H9 (cell line): ENCODE measurements around the gene KIAA0825. TPM values are rescaled to one million over a fixed set of nuclear protein-coding genes. Genes with fewer than 3 reads are reported as not detected.

Source experiments
- DNase-seq: peaks from one replicate; pipeline ENCODE4 v3.0.0-alpha.2; 2017
- H2AFZ ChIP-seq: one replicate; pipeline ENCODE4 v1.6.1; 2013; ENCODE audit warnings: mild to moderate bottlenecking, low read length, control low read depth, moderate library complexity
- H2AK5ac ChIP-seq: 2 replicates; pipeline ENCODE4 v1.6.1; 2013; ENCODE audit warnings: low read length, control low read depth, mixed read lengths; ENCODE audit not compliant: insufficient read length
- H2BK120ac ChIP-seq: one replicate; pipeline ENCODE4 v1.6.1; 2013; ENCODE audit warnings: low read depth, mild to moderate bottlenecking, low read length, control low read depth, inconsistent platforms; ENCODE audit not compliant: poor library complexity, severe bottlenecking
- H2BK12ac ChIP-seq: 2 replicates; pipeline ENCODE4 v1.6.1; 2013; ENCODE audit warnings: low read length, control low read depth, mixed read lengths, low read depth; ENCODE audit not compliant: insufficient read length
- H2BK15ac ChIP-seq: 2 replicates; pipeline ENCODE4 v1.6.1; 2013; ENCODE audit warnings: low read depth, low read length, control low read depth
- H2BK20ac ChIP-seq: one replicate; pipeline ENCODE4 v1.6.1; 2013; ENCODE audit warnings: low read depth, mild to moderate bottlenecking, low read length, control low read depth, inconsistent platforms; ENCODE audit not compliant: poor library complexity, severe bottlenecking
- H2BK5ac ChIP-seq: 2 replicates; pipeline ENCODE4 v1.6.1; 2013; ENCODE audit warnings: low read length, control low read depth, mixed read lengths; ENCODE audit not compliant: insufficient read length
- H3K14ac ChIP-seq: 2 replicates; pipeline ENCODE4 v1.6.1; 2013; ENCODE audit warnings: low read length, control low read depth; ENCODE audit not compliant: insufficient read depth
- H3K18ac ChIP-seq: 2 replicates; pipeline ENCODE4 v1.6.1; 2013; ENCODE audit warnings: low read depth, mild to moderate bottlenecking, mixed read lengths, low read length, control low read depth; ENCODE audit not compliant: insufficient read length
- H3K23ac ChIP-seq: 2 replicates; pipeline ENCODE4 v1.6.1; 2013; ENCODE audit warnings: low read length, control low read depth, mixed read lengths, low read depth; ENCODE audit not compliant: insufficient read length
- H3K23me2 ChIP-seq: 2 replicates; pipeline ENCODE4 v1.6.1; 2013; ENCODE audit warnings: low read depth, mild to moderate bottlenecking, mixed read lengths, low read length, control low read depth; ENCODE audit not compliant: insufficient read length, poor library complexity, severe bottlenecking
- H3K27ac ChIP-seq: 2 replicates; pipeline ENCODE4 v1.5.1; 2013; ENCODE audit warnings: low read length, control low read depth, mixed read lengths, low read depth; ENCODE audit not compliant: insufficient read length
- H3K27me3 ChIP-seq: 2 replicates; pipeline ENCODE4 v1.6.1; 2013; ENCODE audit warnings: low read length, control low read depth, inconsistent platforms; ENCODE audit not compliant: insufficient read depth
- H3K4ac ChIP-seq: 2 replicates; pipeline ENCODE4 v1.6.1; 2013; ENCODE audit warnings: low read depth, mild to moderate bottlenecking, control low read depth, inconsistent platforms, low read length, moderate library complexity
- H3K4me1 ChIP-seq: 2 replicates; pipeline ENCODE4 v1.6.1; 2013; ENCODE audit warnings: low read length, control low read depth, inconsistent platforms; ENCODE audit not compliant: insufficient read depth
- H3K4me2 ChIP-seq: 2 replicates; pipeline ENCODE4 v1.6.1; 2013; ENCODE audit warnings: low read length, control low read depth, mixed read lengths; ENCODE audit not compliant: insufficient read length, insufficient read depth
- H3K56ac ChIP-seq: 2 replicates; pipeline ENCODE4 v1.6.1; 2013; ENCODE audit warnings: low read depth, mild to moderate bottlenecking, mixed read lengths, low read length, control low read depth; ENCODE audit not compliant: insufficient read length
- H3K79me1 ChIP-seq: 2 replicates; pipeline ENCODE4 v1.6.1; 2013; ENCODE audit warnings: low read depth, mild to moderate bottlenecking, moderate library complexity, low read length, control low read depth, inconsistent platforms; ENCODE audit not compliant: insufficient read depth, poor library complexity, severe bottlenecking
- H3K79me2 ChIP-seq: 2 replicates; pipeline ENCODE4 v1.6.1; 2013; ENCODE audit warnings: low read length, control low read depth, inconsistent platforms; ENCODE audit not compliant: insufficient read depth
- H3K9ac ChIP-seq: 2 replicates; pipeline ENCODE4 v1.6.1; 2013; ENCODE audit warnings: low read length, control low read depth, mixed read lengths; ENCODE audit not compliant: insufficient read length; ENCODE audit errors: extremely low read depth
- H3K9me3 ChIP-seq: one replicate; pipeline ENCODE4 v1.6.1; 2013; ENCODE audit warnings: low read depth, low read length, inconsistent platforms; ENCODE audit not compliant: control insufficient read depth
- H3T11ph ChIP-seq: one replicate; pipeline ENCODE4 v1.6.1; 2013; ENCODE audit warnings: mild to moderate bottlenecking, low read length, control low read depth, inconsistent platforms
- H4K20me1 ChIP-seq: one replicate; pipeline ENCODE4 v1.6.1; 2013; ENCODE audit not compliant: control insufficient read depth, insufficient read length, insufficient read depth
- H4K5ac ChIP-seq: 2 replicates; pipeline ENCODE4 v1.6.1; 2013; ENCODE audit warnings: low read depth, mild to moderate bottlenecking, mixed read lengths, low read length, control low read depth; ENCODE audit not compliant: insufficient read length
- H4K8ac ChIP-seq: replicated peaks from 2 replicates; pipeline ENCODE4 v1.6.1; 2013; ENCODE audit warnings: low read length, control low read depth, mixed read lengths, low read depth; ENCODE audit not compliant: insufficient read length
- H4K91ac ChIP-seq: 2 replicates; pipeline ENCODE4 v1.6.1; 2013; ENCODE audit warnings: low read depth, mild to moderate bottlenecking, moderate library complexity, mixed read lengths, low read length, control low read depth; ENCODE audit not compliant: insufficient read length
- H3K27ac Mint-ChIP-seq, 3 experiments: 2 replicates in 2 of 3; 3 replicates in 1 of 3; pipeline ENCODE4 v1.8.0; 2020 to 2021; ENCODE audit warnings: mixed read lengths in 3 of 3, mild to moderate bottlenecking in 1 of 3, moderate library complexity in 1 of 3
- H3K27me3 Mint-ChIP-seq: 2 replicates; pipeline ENCODE4 v1.8.0; 2021; ENCODE audit warnings: low read depth, mild to moderate bottlenecking, moderate library complexity, mixed read lengths
- H3K36me3 Mint-ChIP-seq, 3 experiments: 2 replicates in 2 of 3; 3 replicates in 1 of 3; pipeline ENCODE4 v1.8.0; 2020 to 2021; ENCODE audit warnings: low read depth in 3 of 3, mixed read lengths in 3 of 3; ENCODE audit not compliant: insufficient read depth in 1 of 3
- H3K4me1 Mint-ChIP-seq, 2 experiments: 2 replicates each; pipeline ENCODE4 v1.8.0; 2020; ENCODE audit warnings: mixed read lengths in 2 of 2
- H3K4me3 Mint-ChIP-seq, 2 experiments: 2 replicates in 1 of 2; 3 replicates in 1 of 2; pipeline ENCODE4 v1.8.0; 2020 to 2021; ENCODE audit warnings: mild to moderate bottlenecking in 2 of 2, mixed read lengths in 2 of 2, moderate library complexity in 1 of 2
- H3K9me3 Mint-ChIP-seq, 2 experiments: 2 replicates in 1 of 2; 3 replicates in 1 of 2; pipeline ENCODE4 v1.8.0; 2020; ENCODE audit warnings: mild to moderate bottlenecking in 2 of 2, mixed read lengths in 2 of 2, moderate library complexity in 1 of 2
- WGBS: extraction: QIAGEN DNeasy Blood & Tissue Kit; methylation state at CpG from one replicate; pipeline ENCODE4 v1.1.7; 2013; ENCODE audit warnings: missing lambda C conversion rate, low lambda C conversion rate, mixed read lengths; ENCODE audit not compliant: insufficient read length; ENCODE audit errors: extremely low coverage; 5-methylcytosine and 5-hydroxymethylcytosine counted together
- total RNA-seq: library from RNA; stranded (reverse); gene quantifications from 2 replicates; pipeline ENCODE4 v1.2.1, GENCODE V29; 2021
- TF ChIP-seq, protein P1 (sequence below): fragments of 200-600 bp; sonication (generic); conservative IDR thresholded peaks from 3 replicates; pipeline ENCODE4 v1.8.0; 2021; ENCODE audit warnings: antibody characterized with exemption, mild to moderate bottlenecking

The KIAA0825 gene
- total RNA-seq, 1 experiment from 2014 or later, result 1.8 TPM

GRCh38 chr5:94140300-94140699 lies 478.1 kb downstream of the KIAA0825 start:
- Histone ChIP-seq H4K91ac (no peak overlapping the region), H3K4ac (no peak overlapping the region), H3K9ac (no peak overlapping the region), H4K5ac (no peak overlapping the region), H3K23ac (no peak overlapping the region), H4K20me1 (no peaks in the 10 kb centered on the region), H2BK12ac (no peak overlapping the region), H3K18ac (no peak overlapping the region), H3T11ph (no peak overlapping the region), H4K8ac (no peak overlapping the region), H2AFZ (no peak overlapping the region), H3K79me1 (no peaks in the 10 kb centered on the region), H3K56ac (no peak overlapping the region), H3K27me3 (no peaks in the 10 kb centered on the region), H3K4me2 (no peak overlapping the region), H3K14ac (no peak overlapping the region), H2BK20ac (no peak overlapping the region), H2BK15ac (no peak overlapping the region), H3K4me1 (no peaks in the 10 kb centered on the region), H3K27ac (no peak overlapping the region), H2BK5ac (no peak overlapping the region), H3K9me3 (peaks cover 15% of the 10 kb centered on the region), H2AK5ac (no peak overlapping the region), H2BK120ac (no peak overlapping the region), H3K79me2 (no peaks in the 10 kb centered on the region), H3K23me2 (no peaks in the 10 kb centered on the region)
- Mint-ChIP-seq H3K4me1 (no peaks in the 10 kb centered on the region), H3K4me3 (no peak overlapping the region), H3K27ac (no peak overlapping the region), H3K27me3 (peaks cover 42% of the 10 kb centered on the region), H3K36me3 (peaks cover 28 to 81% (median 69%) of the 10 kb centered on the region in 3 experiments), H3K9me3 (peaks cover 77 to 90% of the 10 kb centered on the region in 2 experiments)
- WGBS, result no CpG with 5 or more reads among the region's 2 CpGs
- TF ChIP-seq, protein P1, sequence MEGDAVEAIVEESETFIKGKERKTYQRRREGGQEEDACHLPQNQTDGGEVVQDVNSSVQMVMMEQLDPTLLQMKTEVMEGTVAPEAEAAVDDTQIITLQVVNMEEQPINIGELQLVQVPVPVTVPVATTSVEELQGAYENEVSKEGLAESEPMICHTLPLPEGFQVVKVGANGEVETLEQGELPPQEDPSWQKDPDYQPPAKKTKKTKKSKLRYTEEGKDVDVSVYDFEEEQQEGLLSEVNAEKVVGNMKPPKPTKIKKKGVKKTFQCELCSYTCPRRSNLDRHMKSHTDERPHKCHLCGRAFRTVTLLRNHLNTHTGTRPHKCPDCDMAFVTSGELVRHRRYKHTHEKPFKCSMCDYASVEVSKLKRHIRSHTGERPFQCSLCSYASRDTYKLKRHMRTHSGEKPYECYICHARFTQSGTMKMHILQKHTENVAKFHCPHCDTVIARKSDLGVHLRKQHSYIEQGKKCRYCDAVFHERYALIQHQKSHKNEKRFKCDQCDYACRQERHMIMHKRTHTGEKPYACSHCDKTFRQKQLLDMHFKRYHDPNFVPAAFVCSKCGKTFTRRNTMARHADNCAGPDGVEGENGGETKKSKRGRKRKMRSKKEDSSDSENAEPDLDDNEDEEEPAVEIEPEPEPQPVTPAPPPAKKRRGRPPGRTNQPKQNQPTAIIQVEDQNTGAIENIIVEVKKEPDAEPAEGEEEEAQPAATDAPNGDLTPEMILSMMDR, result no peak
- DNase-seq, result no peak
